ENCODE data around the gene ABCC10.

Gene ABCC10

GRCh38 chr6:43493833-43494232 lies 66.5 kb downstream of the ABCC10 start:
- no peak overlapping the region for H3K4me2 ChIP-seq (ENCODE audit: low read length)
- H3K9ac ChIP-seq (ENCODE audit: low read length), result no peak overlapping the region
- no peak overlapping the region for H3K27ac ChIP-seq (ENCODE audit: low read depth, low read length, poor library complexity, severe bottlenecking)
- TF ChIP-seq EZH2 (IDR thresholded peaks at IDR 0.05; ENCODE audit: borderline replicate concordance, low read length), result no peak
- no peak for TF ChIP-seq CTCF (IDR thresholded peaks at IDR 0.05; ENCODE audit: low read length)
- H2AFZ ChIP-seq (ENCODE audit: low read length), result no peak overlapping the region
- no peaks in the 10 kb centered on the region for H3K79me2 ChIP-seq (ENCODE audit: insufficient read depth, low read length)
- H3K4me3 ChIP-seq (ENCODE audit: low read depth, low read length, poor library complexity, severe bottlenecking), result no peak overlapping the region
- peaks cover 3% of the 10 kb centered on the region; the same call in 1 of the 2 replicates for H3K36me3 ChIP-seq (ENCODE audit: insufficient read depth, low read length)
- H4K20me1 ChIP-seq (ENCODE audit: insufficient read depth, low read length), result no peaks in the 10 kb centered on the region
- H3K4me1 ChIP-seq (ENCODE audit: insufficient read depth, low read length, severe bottlenecking), result peaks cover 6% of the 10 kb centered on the region
- no peaks in the 10 kb centered on the region for H3F3A ChIP-seq (ENCODE audit: insufficient read depth, low read length)
- no peaks in the 10 kb centered on the region for H3K9me3 ChIP-seq (ENCODE audit: low read length)
- no peaks in the 10 kb centered on the region for H3K9me2 ChIP-seq (ENCODE audit: low read depth, low read length)
- H3K27me3 ChIP-seq (ENCODE audit: insufficient read depth, low read length), result no peaks in the 10 kb centered on the region

- no peak for TF ChIP-seq EZH2 (IDR thresholded peaks at IDR 0.05; ENCODE audit: borderline replicate concordance, low read length)
- no peak for TF ChIP-seq CTCF (IDR thresholded peaks at IDR 0.05; ENCODE audit: low read length)
- H3K9me3 ChIP-seq (ENCODE audit: low read length), result no peaks in the 10 kb centered on the region
These were observed 67.0 kb downstream of the ABCC10 start for GRCh38 chr6:43494321-43494720.

GRCh38 chr6:43494766-43495165 lies 67.4 kb downstream of the ABCC10 start:
- H3K27me3 ChIP-seq (ENCODE audit: insufficient read depth, low read length), result no peaks in the 10 kb centered on the region
- H2AFZ ChIP-seq (ENCODE audit: low read length), result no peak overlapping the region
- H3F3A ChIP-seq (ENCODE audit: insufficient read depth, low read length), result no peaks in the 10 kb centered on the region
- H3K79me2 ChIP-seq (ENCODE audit: insufficient read depth, low read length), result no peaks in the 10 kb centered on the region
- no peaks in the 10 kb centered on the region for H3K9me2 ChIP-seq (ENCODE audit: low read depth, low read length)
- H3K9ac ChIP-seq (ENCODE audit: low read length), result no peak overlapping the region
- H3K36me3 ChIP-seq (ENCODE audit: insufficient read depth, low read length), result peaks cover 12% of the 10 kb centered on the region; the same call in 1 of the 2 replicates
- no peak overlapping the region for H3K4me3 ChIP-seq (ENCODE audit: low read depth, low read length, poor library complexity, severe bottlenecking)
- H3K9me3 ChIP-seq (ENCODE audit: low read length), result no peaks in the 10 kb centered on the region
- peaks cover 6% of the 10 kb centered on the region for H3K4me1 ChIP-seq (ENCODE audit: insufficient read depth, low read length, severe bottlenecking)
- H4K20me1 ChIP-seq (ENCODE audit: insufficient read depth, low read length), result no peaks in the 10 kb centered on the region
- no peak overlapping the region for H3K27ac ChIP-seq (ENCODE audit: low read depth, low read length, poor library complexity, severe bottlenecking)
- TF ChIP-seq CTCF (IDR thresholded peaks at IDR 0.05; ENCODE audit: low read length) (no peak), EZH2 (IDR thresholded peaks at IDR 0.05; ENCODE audit: borderline replicate concordance, low read length) (no peak)
- no peak overlapping the region for H3K4me2 ChIP-seq (ENCODE audit: low read length)

More at GRCh38 chr6:43494321-43494720, 67.0 kb downstream of the ABCC10 start:
- H3K4me1 ChIP-seq (ENCODE audit: insufficient read depth, low read length, severe bottlenecking), result peaks cover 6% of the 10 kb centered on the region
- H3K4me3 ChIP-seq (ENCODE audit: low read depth, low read length, poor library complexity, severe bottlenecking), result no peak overlapping the region
- H3K36me3 ChIP-seq (ENCODE audit: insufficient read depth, low read length), result peaks cover 8% of the 10 kb centered on the region; the same call in 1 of the 2 replicates
- no peaks in the 10 kb centered on the region for H3K27me3 ChIP-seq (ENCODE audit: insufficient read depth, low read length)
- no peaks in the 10 kb centered on the region for H3K79me2 ChIP-seq (ENCODE audit: insufficient read depth, low read length)
- no peak overlapping the region for H2AFZ ChIP-seq (ENCODE audit: low read length)
- H4K20me1 ChIP-seq (ENCODE audit: insufficient read depth, low read length), result no peaks in the 10 kb centered on the region
- H3K9me2 ChIP-seq (ENCODE audit: low read depth, low read length), result no peaks in the 10 kb centered on the region
- no peaks in the 10 kb centered on the region for H3F3A ChIP-seq (ENCODE audit: insufficient read depth, low read length)
- no peak overlapping the region for H3K9ac ChIP-seq (ENCODE audit: low read length)
- H3K4me2 ChIP-seq (ENCODE audit: low read length), result no peak overlapping the region
- no peak overlapping the region for H3K27ac ChIP-seq (ENCODE audit: low read depth, low read length, poor library complexity, severe bottlenecking)

All from OCI-LY1 (cell line).